ENCODE data around the gene CRISPLD2.
"Not testable (repeated sequence)": the region's sequence is repeated elsewhere in the genome, so short reads cannot be mapped to it uniquely, and the experiment has no call there.

Gene CRISPLD2

DNA sequence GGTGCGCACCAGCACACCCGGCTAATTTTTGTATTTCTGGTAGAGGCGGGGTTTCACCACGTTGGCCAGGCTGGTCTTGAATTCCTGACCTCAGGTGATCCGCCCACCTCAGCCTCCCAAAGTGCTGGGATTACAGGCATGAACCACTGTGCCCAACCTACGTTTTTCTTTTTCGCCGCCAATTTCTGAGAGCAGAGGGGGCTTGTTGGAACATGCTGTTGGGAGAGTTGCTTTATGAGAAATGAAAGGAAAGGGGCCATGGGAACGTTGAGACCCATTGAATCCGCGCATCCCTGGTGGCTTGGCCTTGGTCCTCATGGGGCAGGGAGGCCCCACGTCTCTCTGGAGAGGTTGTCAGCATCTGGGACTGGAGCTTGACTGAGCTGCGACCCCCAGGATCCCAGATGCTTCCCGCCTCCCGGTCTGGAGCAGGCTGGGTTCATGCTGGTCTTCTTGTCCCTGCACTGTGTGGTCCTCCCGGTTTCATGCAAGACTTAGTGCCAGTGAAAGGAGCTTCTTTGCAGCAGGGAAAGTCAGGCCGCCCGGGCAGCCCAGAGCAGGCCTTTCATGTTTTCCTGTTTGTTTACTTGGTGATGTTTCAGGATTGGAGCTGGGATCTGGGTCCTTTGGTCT is 22.8 kb downstream of the CRISPLD2 start:
- no peak for DNase-seq

DNA sequence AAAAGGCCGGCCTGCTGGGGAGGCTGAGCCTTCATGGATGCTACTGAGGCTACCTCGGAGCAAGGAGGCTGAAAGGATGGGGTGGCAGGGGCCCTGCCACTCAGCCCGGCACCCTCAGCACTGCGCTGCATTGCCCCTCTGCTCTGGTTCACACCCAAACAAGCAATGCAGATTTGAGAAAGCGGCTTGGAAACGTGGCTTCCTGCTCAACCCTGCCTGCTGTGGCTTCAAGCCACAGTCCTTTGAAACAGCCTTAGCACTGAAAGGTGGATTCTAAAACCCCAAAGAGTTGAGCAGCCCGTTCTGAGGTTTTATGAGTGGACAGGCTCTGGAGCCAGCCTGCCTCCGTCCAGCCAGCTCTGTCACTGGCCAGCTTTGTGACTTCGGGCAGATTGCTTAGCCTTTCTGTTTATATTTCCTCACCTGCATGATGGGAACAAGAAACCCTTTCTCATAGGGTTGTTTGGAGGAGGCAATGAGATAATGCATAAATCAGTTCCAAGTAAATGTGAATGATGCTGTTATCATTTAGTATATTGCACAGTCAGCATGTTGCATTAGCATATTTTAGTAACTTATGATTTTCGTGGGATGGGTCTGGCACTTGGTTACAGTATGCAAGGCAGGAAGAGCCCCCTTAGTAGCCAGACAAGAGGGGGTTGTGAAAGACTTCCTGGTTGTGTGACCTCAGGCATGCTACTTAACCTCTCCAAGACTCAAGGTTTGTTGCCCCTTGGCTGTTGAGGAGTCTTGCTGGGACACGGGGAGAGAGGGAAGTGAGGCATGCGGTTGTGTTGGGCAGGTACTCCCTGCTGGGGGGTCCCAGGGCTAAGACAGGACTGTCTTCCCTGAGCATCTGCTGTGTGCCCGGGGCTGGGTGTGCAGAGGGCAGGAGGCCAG is 23.6 kb downstream of the CRISPLD2 start:
- DNase-seq, result no peak

GRCh38 chr16:84844049-84844350 is 24.2 kb downstream of the CRISPLD2 start:
- no peak for DNase-seq

DNA sequence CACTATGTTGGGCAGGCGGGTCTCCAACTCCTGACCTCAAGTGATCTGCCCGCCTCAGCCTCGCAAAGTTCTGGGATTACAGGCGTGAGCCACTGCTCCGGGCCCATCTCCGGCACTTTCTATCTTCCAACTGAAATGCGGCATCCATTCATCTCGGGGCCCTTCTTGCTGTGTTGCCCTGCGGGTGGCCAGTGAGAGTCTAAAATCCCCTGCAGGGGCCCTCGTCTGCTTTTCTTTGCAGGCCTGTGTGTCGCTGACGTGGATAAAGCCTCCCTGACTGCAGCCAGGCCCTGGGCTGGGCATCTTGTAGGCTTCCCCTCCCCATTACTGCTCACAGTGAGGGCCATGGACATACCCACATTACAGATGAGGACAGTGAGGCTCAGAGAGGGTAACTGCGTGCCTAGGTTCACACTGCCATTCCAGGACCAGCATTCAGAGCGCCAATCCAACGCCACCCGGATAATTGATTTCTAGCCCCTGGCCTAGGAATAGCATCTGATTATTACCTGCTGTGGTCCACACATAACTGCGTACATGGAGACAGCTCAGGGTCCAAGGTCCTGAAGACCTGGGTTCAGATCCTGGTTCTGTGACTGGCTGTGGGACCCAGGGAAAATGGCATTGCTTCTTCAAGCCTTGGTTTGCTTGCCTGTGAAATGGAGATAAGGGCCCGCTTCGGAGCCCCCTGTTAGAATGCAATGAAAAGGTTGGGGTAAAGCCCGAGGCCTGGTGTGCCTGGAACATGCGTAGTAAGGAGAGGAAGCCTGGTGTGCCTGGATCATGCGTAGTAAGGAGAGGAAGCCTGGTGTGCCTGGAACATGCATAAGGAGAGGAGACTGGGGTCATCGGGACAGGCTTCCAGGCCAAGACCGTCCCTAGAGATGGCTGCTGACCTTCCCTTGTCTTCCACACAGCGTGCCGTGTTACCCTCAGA is 25.0 kb downstream of the CRISPLD2 start:
- no peak for DNase-seq

DNA sequence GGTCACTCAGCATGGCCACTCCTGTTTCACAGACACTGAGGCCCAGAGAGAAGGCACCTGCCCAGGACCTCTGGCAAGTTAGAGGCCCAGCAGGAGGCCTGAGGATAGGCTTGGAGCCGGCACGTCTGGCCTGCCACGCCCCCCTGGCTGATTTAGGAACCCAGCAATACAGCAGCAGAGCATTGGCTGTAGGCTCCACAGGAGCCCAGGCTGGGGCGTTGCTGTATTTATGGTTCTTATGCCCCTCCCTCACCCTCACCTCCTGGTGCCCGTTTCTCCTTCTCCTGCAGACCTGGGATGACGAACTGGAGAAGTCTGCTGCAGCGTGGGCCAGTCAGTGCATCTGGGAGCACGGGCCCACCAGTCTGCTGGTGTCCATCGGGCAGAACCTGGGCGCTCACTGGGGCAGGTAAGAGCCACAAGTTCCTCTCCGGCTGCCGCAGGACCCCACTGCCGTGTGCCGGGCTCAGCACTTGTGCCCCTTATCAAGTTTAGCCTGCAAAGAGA is 25.8 kb downstream of the CRISPLD2 start:
- no peak for DNase-seq

GRCh38 chr16:84847564-84848355 is 28.0 kb downstream of the CRISPLD2 start:
- no peak for DNase-seq

GRCh38 chr16:84848986-84849634 is 29.3 kb downstream of the CRISPLD2 start:
- DNase-seq, result no peak

DNA sequence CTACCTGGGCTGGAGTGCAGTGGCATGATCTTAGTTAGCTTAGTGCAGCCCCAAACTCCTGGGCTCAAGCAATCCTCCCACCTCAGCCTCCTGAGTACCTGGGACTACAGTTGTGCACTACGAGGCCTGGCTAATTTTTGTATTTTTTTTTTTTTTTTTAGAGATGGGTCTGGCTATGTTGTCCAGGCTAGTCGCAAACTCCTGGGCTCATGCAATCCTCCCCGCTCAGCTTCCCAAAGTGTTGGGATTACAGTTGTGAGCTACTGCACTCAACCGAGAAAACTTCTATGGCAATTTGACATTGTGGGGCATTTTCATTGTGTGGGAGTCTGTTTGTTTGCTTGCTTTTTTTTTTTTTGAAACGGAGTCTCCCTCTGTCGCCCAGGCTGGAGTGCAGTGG is 30.0 kb downstream of the CRISPLD2 start:
- DNase-seq, result no peak

DNA sequence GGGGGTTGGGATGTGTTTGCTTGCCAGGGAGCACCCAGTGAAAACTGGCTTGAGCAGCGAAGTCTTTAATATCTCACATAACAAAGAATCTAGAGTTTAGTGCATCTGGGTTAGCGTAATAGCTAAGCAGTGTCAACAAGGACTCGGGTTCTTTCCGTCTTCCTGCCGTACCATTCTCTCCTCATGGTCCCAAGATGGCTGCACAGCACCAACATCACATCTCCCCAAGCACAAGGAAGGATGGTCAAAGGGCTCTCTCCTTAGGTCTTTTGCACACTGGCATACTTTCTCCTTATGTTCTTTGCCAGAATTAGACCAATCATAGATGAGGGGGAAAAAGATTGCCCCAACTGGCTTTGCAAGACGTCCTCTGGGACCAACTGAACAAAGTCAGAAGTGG is 30.9 kb downstream of the CRISPLD2 start:
- DNase-seq, result no peak

DNA sequence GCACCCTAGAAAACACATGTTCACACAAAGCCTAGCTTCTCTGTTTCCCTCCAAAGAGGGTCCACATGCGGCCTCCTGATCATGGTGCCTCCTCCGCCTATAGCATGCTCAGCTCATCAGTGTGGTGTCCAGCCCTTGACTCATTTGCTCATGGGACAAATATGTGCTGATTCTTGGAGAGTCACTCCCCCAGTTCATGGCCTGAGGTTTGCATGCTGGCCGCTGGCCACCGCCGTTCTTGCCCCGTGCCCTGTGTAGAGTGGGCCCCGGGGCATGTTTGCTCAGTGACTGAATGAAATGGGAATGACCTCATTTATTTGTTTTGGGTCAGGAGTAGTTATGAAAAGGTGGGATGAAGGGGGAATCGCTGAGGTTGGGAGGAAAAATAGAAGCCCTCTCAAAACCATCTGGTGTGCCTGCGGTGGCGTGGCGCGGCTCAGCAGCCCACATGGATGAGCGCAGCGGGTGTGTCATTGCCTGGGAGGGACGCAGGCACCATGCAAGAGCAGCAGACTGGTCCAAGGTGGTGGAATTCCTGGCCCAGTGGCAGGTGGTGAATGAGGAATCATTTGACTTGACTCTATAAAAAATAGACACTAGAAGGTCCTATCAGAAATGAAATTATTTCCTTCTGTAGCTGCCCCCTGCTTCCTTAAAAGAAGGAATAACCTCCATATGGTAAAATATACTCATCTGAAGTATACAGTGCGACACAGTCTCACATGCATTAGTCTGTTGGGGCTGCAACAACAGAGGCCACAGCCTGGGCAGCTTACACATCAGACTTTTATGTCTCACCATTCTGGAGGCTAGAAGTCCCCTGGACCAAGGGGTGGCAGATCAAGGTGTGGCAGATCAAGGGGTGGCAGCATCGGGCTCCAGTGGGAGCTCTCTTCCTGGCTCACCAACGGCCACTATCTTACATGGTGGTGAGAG is 31.7 kb downstream of the CRISPLD2 start:
- no peak for DNase-seq

- no peak for DNase-seq
These were observed 33.7 kb downstream of the CRISPLD2 start for GRCh38 chr16:84853534-84853933.

DNA sequence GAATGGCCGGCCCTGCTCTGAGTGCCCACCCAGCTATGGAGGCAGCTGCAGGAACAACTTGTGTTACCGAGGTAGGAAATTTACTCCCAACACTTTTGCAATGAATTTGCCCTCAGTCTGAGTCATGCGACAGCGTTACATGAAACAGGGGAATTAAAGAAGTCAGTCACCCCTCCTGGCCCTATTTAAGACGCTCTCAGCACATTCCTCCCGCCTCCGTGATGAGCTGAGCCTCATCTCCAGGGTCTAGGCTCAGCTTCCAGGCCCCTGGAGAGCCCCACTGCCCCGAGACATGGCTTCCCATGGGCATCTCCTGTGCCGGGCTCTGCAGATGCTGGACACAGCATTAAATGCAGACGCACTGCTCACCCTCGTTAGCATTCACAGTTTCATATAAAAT is 35.0 kb downstream of the CRISPLD2 start:
- no peak for DNase-seq

DNA sequence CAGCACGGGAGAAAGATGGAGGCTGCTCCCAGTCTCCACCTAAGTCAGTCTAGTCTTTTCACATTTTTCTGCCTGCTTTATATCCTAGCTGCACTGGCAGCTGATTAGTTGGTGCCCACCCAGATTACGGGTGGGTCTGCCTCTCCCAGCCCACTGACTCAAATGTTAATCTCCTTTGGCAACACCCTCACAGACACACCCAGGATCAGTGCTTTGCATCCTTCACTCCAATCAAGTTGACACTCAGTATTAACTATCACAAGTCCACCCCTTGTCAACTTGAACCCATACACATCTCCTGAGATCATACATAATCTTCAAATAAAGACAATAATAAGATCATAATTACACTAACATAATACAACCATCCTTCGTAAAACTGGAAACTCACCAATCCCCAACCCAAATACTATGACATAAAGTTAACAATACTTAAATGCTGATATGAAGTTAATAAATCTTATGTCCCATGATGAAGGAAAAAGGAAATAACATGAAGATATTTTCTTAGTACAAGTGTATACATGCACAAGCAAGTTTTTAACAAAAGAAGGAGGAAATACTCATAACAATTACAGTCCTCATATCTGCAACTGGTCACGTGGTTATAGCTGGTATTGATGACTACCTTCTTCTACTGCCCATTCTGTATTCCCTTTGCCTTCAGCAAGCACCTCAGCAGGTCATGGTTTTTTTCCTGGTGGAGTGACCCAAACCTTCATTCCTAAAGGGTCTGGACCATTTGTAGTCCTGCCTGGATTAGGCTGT is 35.8 kb downstream of the CRISPLD2 start:
- not testable (repeated sequence) for DNase-seq

DNA sequence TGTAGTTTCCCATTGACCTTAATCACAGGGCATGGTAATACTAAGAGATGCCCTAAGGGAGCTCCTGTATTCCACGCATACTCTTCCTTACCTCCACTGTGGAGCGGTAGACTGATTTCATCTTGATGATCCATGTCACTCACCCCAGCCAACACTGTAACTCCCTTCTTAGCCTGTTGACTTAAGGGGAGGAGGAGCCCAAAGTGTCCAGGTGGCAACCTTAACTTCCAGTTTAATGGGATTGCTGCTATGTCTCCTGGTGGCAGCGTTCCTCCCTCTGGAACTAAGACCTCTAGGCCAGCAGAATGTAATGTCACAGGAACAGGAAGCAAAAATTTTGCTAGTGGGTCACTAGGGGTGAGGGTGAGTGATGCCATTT is 36.4 kb downstream of the CRISPLD2 start:
- DNase-seq, result not testable (repeated sequence)

DNA sequence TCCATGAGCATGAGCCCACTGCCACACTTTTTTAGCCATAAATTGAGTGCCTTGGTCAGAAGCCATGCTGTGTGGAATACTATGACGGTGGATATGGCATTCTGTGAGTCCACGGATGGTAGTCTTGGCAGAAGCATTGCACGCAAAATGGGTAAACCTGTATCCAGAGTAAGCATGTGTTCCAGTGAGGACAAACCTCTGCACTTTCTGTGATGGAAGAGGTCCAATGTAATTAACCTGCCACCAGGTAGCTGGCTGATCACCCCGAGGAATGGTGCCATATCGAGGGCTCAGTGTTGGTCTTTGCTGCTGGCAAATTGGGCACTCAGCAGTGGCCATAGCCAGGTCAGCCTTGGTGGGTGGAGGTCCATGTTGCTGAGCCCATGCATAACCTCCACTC is 37.0 kb downstream of the CRISPLD2 start:
- not testable (repeated sequence) for DNase-seq

- DNase-seq, result no peak
These were observed 39.9 kb downstream of the CRISPLD2 start for GRCh38 chr16:84859681-84860080.

GRCh38 chr16:84860383-84860782 is 40.6 kb downstream of the CRISPLD2 start:
- DNase-seq, result no peak

GRCh38 chr16:84861671-84862070 is 41.9 kb downstream of the CRISPLD2 start:
- no peak for DNase-seq

- no peak for DNase-seq
These were observed 43.2 kb downstream of the CRISPLD2 start for GRCh38 chr16:84862804-84863480.
